Ishikawa (cell line): ENCODE measurements around the gene MSX2.

Source experiments
- CEBPB ChIP-seq: IDR thresholded peaks from 2 replicates; pipeline ENCODE4 v1.6.1; 2012
- CREB1 ChIP-seq: IDR thresholded peaks from 2 replicates; pipeline ENCODE4 v1.6.1; 2012; ENCODE audit warnings: low read depth
- EGR1 ChIP-seq: IDR thresholded peaks from 2 replicates; pipeline ENCODE4 v1.6.1; 2012
- EP300 ChIP-seq: IDR thresholded peaks from 2 replicates; pipeline ENCODE4 v1.6.1; 2012; ENCODE audit warnings: borderline replicate concordance
- FOXM1 ChIP-seq: IDR thresholded peaks from 2 replicates; pipeline ENCODE4 v1.6.1; 2012; ENCODE audit warnings: low read depth, borderline replicate concordance
- NFIC ChIP-seq: IDR thresholded peaks from 2 replicates; pipeline ENCODE4 v1.6.1; 2012
- RAD21 ChIP-seq: IDR thresholded peaks from 2 replicates; pipeline ENCODE4 v1.6.1; 2012; ENCODE audit warnings: low read depth
- TAF1 ChIP-seq: IDR thresholded peaks from 2 replicates; pipeline ENCODE4 v1.6.1; 2012; ENCODE audit warnings: low read depth, mild to moderate bottlenecking
- TCF12 ChIP-seq: IDR thresholded peaks from 2 replicates; pipeline ENCODE4 v1.6.1; 2012; ENCODE audit warnings: low read depth
- TEAD4 ChIP-seq: IDR thresholded peaks from 2 replicates; pipeline ENCODE4 v1.6.1; 2012
- YY1 ChIP-seq: IDR thresholded peaks from 2 replicates; pipeline ENCODE4 v1.6.1; 2012; ENCODE audit warnings: low read depth
- ZBTB7A ChIP-seq: IDR thresholded peaks from 2 replicates; pipeline ENCODE4 v1.6.1; 2012; ENCODE audit warnings: low read depth
- TF ChIP-seq, protein P1 (sequence below): IDR thresholded peaks from 2 replicates; pipeline ENCODE4 v1.6.1; 2012; ENCODE audit warnings: low read depth, mild to moderate bottlenecking
- TF ChIP-seq, protein P2 (sequence below): IDR thresholded peaks from 2 replicates; pipeline ENCODE4 v1.6.1; 2012
- TF ChIP-seq, protein P3 (sequence below): IDR thresholded peaks from 2 replicates; pipeline ENCODE4 v1.6.1; 2012

The MSX2 gene

GRCh38 chr5:174725991-174726601 is 1.7 kb downstream of the MSX2 start:
- TF ChIP-seq TAF1 (no peak), TCF12 (no peak), RAD21 (no peak), ZBTB7A (no peak), YY1 (no peak), TEAD4 (no peak), EGR1 (no peak), FOXM1 (no peak), EP300 (no peak), CEBPB (no peak), NFIC (no peak), CREB1 (no peak)
- TF ChIP-seq, protein P1, sequence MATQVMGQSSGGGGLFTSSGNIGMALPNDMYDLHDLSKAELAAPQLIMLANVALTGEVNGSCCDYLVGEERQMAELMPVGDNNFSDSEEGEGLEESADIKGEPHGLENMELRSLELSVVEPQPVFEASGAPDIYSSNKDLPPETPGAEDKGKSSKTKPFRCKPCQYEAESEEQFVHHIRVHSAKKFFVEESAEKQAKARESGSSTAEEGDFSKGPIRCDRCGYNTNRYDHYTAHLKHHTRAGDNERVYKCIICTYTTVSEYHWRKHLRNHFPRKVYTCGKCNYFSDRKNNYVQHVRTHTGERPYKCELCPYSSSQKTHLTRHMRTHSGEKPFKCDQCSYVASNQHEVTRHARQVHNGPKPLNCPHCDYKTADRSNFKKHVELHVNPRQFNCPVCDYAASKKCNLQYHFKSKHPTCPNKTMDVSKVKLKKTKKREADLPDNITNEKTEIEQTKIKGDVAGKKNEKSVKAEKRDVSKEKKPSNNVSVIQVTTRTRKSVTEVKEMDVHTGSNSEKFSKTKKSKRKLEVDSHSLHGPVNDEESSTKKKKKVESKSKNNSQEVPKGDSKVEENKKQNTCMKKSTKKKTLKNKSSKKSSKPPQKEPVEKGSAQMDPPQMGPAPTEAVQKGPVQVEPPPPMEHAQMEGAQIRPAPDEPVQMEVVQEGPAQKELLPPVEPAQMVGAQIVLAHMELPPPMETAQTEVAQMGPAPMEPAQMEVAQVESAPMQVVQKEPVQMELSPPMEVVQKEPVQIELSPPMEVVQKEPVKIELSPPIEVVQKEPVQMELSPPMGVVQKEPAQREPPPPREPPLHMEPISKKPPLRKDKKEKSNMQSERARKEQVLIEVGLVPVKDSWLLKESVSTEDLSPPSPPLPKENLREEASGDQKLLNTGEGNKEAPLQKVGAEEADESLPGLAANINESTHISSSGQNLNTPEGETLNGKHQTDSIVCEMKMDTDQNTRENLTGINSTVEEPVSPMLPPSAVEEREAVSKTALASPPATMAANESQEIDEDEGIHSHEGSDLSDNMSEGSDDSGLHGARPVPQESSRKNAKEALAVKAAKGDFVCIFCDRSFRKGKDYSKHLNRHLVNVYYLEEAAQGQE = no peak
- TF ChIP-seq, protein P2, sequence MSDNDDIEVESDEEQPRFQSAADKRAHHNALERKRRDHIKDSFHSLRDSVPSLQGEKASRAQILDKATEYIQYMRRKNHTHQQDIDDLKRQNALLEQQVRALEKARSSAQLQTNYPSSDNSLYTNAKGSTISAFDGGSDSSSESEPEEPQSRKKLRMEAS = no peak
- TF ChIP-seq, protein P3, sequence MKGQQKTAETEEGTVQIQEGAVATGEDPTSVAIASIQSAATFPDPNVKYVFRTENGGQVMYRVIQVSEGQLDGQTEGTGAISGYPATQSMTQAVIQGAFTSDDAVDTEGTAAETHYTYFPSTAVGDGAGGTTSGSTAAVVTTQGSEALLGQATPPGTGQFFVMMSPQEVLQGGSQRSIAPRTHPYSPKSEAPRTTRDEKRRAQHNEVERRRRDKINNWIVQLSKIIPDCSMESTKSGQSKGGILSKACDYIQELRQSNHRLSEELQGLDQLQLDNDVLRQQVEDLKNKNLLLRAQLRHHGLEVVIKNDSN = no peak

- TF ChIP-seq TAF1 (no peak), CEBPB (no peak), YY1 (no peak), TCF12 (no peak), ZBTB7A (no peak), EGR1 (no peak), FOXM1 (no peak), CREB1 (no peak)
Observed at GRCh38 chr5:174726916-174727793, 2.8 kb downstream of the MSX2 start.

GRCh38 chr5:174727794-174728680 is 3.7 kb downstream of the MSX2 start:
- no peak for TF ChIP-seq TEAD4
- TF ChIP-seq, protein P3 = no peak
- no peak for TF ChIP-seq TCF12
- no peak for TF ChIP-seq NFIC
- TF ChIP-seq FOXM1 = no peak
- TF ChIP-seq YY1 = no peak

- TF ChIP-seq CREB1 (no peak), TEAD4 (no peak)
Observed at GRCh38 chr5:174729075-174729680, 4.8 kb downstream of the MSX2 start.

GRCh38 chr5:174731214-174732035 is 7.0 kb downstream of the MSX2 start:
- TF ChIP-seq CEBPB (no peak), RAD21 (no peak), CREB1 (no peak), TEAD4 (no peak)

DNA sequence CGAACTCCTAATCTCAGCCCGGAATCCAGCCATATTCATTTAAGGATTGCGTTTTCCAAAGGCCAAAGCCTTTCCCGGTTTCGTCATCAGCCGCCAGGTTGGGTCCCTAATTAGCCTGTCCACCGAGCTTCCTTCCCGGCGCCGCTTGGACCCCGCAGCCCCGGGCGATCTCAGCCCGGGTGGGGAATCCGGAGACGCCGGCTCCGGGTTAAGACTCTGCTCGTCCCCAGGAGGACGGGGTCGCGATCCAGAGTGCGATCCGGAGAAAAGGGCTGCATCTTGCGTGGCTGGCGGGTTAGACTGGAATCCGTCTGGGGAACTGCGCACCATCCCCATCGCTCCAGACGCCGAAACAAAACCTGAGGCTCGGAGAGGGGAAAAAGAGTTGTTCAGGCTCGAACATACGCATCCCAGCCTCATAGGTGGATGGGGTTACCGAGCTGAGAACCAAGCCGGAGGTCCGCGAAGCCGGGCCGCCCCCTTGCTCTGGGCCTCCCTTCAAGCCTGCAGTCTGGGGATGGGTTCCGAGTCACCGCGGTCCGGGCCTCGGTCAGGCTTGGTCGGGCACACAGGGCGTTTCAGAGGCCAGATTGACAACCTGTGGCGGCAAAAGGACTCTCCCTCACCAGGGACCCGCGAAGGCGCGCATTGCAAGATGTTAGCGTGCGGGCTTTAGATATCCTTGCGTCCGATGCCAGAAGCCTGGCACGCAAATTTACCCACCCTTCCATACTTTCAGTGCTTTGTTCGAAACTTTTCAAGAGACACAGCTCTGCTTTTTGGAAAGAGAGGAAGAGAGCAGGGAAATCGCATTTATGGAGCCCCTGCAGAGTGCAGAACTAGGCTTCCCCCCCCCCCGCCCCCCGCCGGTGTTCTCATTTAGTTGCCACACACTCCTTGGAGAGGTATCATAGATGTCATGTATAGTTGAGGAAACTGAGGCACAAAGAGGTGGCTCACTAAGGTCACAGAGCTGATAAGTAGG is 7.9 kb downstream of the MSX2 start:
- TF ChIP-seq TEAD4 = no peak
- no peak for TF ChIP-seq YY1
- no peak for TF ChIP-seq RAD21
- no peak for TF ChIP-seq CREB1
- no peak for TF ChIP-seq TAF1
- TF ChIP-seq, protein P3 = no peak
- TF ChIP-seq FOXM1 = no peak
- no peak for TF ChIP-seq EGR1
- no peak for TF ChIP-seq EP300
- TF ChIP-seq, protein P2 = no peak
- no peak for TF ChIP-seq CEBPB
- TF ChIP-seq, protein P1 = no peak
- TF ChIP-seq ZBTB7A = no peak
